HUDEP-2 (cell line): ENCODE data around the gene LIPK.
"Not testable (repeated sequence)": the region's sequence is repeated elsewhere in the genome, so short reads cannot be mapped to it uniquely, and the experiment has no call there.

Experiments
- DNase-seq, 76 experiments: peaks; one replicate each; lab custom pipeline; 2025; ENCODE audit not compliant: unreplicated experiment in 76 of 76; lab: John Stamatoyannopoulos, UW

Gene LIPK, protein sequence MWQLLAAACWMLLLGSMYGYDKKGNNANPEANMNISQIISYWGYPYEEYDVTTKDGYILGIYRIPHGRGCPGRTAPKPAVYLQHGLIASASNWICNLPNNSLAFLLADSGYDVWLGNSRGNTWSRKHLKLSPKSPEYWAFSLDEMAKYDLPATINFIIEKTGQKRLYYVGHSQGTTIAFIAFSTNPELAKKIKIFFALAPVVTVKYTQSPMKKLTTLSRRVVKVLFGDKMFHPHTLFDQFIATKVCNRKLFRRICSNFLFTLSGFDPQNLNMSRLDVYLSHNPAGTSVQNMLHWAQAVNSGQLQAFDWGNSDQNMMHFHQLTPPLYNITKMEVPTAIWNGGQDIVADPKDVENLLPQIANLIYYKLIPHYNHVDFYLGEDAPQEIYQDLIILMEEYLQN

GRCh38 chr10:88705958-88706357, at the start of gene LIPK:
Gene LIPK (plus strand): TSS chr10:88706249. CDS start chr10:88724544, 18,295 bp downstream.
- DNase-seq, result no peak

GRCh38 chr10:88657901-88658300, 48.1 kb upstream of the LIPK start:
- DNase-seq, result no peak

DNA sequence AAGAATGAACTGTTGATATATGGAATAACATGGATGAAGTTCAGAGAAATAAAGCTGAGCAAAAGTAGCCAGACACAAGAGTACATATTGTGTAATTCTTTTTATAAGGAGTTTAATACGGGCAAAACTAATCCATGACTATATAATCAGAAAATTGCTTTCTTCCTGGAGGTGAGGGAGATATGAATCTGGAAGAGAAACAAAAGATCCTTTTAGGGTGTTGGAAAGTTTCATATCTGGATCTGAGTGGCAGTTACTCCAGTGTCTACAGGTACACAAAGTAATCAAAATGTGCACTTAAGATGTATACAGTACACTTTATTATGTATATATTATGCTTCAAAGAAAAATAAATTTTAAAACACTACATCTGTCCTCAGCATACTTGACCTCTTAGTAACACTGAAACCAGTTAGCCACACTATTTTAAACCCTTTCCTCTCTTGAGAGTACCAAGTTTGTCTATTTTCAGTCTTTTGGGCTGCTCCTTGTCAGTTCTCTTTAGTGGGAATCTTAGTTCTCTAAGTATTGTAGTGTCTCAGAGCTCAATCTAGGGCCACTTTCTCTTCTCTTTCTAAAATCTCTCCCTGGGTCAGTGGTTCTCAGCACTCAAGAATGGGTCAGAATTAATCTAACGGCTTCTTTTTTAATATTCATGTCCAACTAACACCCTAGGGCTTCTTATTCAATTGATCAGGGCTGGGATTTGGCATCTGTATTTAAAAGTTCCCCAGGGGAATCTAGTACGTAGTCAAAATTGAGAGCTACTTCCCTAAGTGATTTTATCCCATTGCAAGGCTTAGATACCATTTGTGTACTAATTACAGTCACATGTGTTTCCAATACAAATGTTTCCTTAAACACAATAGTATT, 46.1 kb upstream of the LIPK start:
- no peak for DNase-seq

DNA sequence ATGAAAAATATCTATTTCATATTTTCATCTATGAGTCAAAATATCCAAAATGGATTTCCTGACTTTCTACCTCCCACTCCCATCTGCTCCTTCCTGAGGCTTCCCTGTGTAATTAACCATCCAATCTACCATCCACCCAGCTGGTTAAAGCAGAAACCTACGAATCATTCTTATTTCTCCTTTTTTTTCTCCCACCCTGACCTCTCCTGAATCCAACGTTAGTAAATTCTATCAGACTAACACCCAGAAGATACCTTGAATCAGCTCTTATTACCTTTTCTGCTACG, 45.5 kb upstream of the LIPK start:
- no peak for DNase-seq

GRCh38 chr10:88661018-88661417, 45.0 kb upstream of the LIPK start:
- DNase-seq, result no peak

DNA sequence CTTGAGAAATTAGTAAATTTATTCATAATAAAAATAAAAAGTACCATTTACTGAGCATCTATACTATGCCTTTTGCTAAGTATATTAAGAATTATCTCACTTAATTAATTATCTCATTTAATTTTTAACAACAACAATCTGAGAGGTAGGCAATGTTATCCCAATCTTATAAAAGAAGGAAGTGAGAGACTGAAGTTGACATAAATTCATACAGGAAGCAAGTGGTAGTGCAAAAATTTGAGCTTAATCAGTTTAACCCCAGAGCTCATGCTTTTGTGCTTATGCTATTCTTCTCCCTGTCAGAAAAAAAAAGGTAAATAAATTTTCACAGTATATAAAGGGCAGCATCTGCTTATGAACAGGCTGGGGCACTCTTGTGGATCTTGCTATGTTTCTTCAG, 44.5 kb upstream of the LIPK start:
- no peak for DNase-seq

DNA sequence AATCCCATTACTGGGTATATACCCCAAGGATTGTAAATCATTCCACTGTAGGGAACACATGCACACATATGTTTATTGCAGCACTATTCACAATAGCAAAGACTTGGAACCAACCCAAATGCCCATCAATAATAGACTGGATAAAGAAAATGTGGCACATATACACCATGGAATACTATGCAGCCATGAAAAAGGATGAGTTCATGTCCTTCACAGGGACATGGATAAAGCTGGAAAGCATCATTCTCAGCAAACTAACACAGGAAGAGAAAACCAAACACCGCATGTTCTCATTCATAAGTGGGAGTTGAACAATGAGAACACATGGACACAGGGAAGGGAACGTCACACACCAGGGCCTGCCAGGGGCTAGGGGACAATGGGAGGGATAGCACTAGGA, 42.9 kb upstream of the LIPK start:
- DNase-seq, result not testable (repeated sequence)

- no peak for DNase-seq
Measured at GRCh38 chr10:88664142-88664541, 41.9 kb upstream of the LIPK start, which contains the start of gene LIPF. Gene LIPF (plus strand): TSS chr10:88664442. CDS start chr10:88667298, 2,856 bp downstream.

GRCh38 chr10:88668465-88668864, 37.6 kb upstream of the LIPK start:
- DNase-seq, result no peak

DNA sequence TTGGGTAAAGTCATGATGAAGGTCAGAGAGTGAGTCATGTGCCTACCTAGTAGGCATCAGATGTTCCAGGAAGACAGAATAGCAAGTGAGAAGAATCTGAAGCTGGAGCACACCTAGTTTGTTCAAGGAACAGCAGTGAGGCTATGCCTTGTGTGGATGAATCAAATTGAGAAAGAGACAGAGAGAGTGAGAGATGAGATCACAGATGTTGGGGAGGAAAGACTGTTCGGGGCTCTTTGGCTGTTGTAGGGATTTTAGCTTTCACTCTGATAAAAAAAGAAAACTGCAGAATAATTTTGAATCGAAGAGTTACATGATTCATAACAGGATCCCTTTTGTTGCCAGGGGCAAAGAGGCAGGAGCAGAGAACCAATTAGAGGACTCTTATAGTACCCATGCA, 35.6 kb upstream of the LIPK start:
- DNase-seq, result no peak

DNA sequence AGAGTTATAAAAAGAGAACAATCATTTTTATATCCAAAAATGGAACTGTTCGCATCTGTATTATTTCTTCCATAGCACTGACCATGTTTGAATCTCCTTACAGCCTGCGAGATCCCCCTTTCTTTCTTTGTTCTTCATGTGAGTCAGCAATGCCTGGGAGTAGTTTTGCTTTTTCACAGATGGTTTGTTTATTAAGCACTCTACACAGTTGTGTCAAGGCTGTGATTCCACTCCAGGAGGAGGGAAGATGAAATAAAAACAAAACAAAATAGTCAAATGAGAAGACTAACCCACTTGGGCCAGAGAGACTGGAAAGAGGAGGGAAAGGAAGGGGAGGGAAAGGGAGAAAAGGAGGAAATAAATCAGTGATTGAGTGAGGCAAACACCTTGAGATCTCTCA, 34.0 kb upstream of the LIPK start:
- no peak for DNase-seq

- DNase-seq, result no peak
Measured at GRCh38 chr10:88676283-88677060, 29.6 kb upstream of the LIPK start.

GRCh38 chr10:88680958-88681357, 25.1 kb upstream of the LIPK start:
- DNase-seq, result no peak

- no peak for DNase-seq
Measured at GRCh38 chr10:88682491-88682890, 23.6 kb upstream of the LIPK start.

- DNase-seq, result peak in 2 of 76 experiments; percentile 10 to 12
Measured at GRCh38 chr10:88687853-88688467, 18.1 kb upstream of the LIPK start.

DNA sequence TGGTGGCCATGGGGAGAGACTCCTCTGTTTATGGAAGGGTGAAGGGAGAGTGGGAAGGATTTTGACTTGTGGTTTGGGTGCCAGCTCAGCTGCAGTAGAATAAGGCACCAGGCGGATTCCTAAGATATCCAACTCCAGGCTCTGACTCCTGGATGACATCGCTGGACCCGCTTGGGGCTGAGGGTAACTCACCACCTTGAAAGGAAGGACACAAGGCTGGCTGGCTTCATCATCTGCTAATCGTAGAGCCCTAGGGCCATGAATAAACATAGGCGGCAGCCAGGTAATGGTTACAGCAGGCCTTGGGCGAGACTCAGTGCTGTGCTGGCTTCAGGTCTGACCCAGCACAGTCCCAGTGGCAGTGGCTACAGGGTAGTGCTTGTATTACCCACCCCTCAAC, 16.7 kb upstream of the LIPK start:
- DNase-seq, result no peak

- no peak for DNase-seq
Measured at GRCh38 chr10:88693392-88694020, 12.5 kb upstream of the LIPK start.

DNA sequence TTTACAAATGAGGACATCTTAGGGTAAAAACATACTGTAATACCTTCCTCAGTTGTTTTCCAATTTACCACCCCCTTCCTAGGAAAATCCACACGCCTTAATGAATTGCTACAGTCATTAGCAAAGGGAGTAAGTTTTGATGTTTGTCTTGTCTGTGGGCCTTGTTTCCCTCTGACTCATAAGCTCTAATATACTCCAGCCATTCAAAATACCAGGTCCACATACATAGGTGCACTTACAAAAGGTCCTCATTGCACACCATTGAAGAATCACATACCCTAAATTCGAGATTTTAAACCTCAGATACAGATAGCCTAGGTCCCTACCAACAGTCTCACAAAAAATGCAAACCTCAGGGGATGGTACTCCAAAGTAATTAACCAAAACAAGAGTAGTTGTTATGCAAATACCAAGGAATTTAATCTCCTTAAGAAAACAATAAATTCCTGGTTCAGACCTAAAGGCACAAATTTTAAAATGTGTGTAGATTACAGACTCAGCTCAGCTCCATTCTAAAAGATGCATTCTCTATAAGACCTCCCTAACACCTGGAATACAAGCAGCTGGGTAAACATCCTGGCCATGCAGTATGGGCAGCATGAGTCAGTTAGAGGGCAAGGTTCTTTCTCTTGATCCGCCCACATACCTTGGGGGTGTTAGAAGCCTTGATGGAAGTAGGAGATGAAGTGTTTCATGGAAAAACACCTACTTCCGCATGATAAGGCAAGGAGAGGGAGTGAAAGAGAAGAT, 3.0 kb upstream of the LIPK start:
- DNase-seq, result no peak

DNA sequence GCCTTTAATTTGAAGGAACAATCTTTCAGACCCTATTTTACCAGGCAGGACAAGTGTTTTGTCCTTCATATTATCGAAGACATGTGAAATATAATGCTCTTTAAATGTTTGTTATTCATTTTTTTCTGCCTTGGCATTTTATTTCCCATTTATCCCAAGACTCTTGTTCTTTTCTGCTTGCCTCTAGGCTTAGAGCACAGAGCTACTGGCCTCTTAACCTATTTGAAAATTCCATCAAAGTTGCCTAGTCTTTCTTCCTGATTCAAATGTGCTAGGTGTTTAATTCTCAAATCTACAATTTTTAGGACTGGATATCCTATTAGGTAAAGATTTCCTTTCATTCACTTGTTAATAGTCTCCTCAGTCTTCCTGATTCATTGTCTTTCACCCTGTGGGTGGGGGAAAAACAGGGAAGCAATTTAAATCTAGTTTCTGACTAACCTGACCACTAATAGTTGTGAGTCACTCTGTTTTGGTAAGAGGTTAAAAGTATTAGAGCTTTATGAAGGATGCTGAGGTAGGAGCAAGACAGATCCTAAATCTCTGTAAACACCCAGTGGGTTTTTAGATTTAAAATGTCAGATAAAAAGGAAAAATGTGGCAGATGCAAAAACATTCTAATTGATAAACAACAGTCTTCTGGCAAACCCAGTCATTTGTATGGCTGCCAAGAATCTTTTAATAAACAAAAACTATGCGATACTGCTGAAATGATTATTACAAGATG, 1.5 kb downstream of the LIPK start:
- DNase-seq, result no peak
